Immature natural killer cell (primary cell): ENCODE data around the gene ACOT7. TPM values are rescaled to one million over a fixed set of nuclear protein-coding genes. Genes with fewer than 3 reads are reported as not detected.
A peak's percentile ranks its signal among the peaks of the same experiment; 100 is the strongest.
"Not testable (repeated sequence)": the region's sequence is repeated elsewhere in the genome, so short reads cannot be mapped to it uniquely, and the experiment has no call there.

Experiments used
- DNase-seq, 3 donors: peaks; one replicate each; pipeline ENCODE4 v3.0.0; 2022; ENCODE audit warnings: mixed read lengths in 1 of 3
- H3K27ac Mint-ChIP-seq, 6 donors: one replicate each; pipeline ENCODE4 v1.8.0; 2020; ENCODE audit warnings: mixed read lengths in 6 of 6, mild to moderate bottlenecking in 5 of 6, inconsistent platforms in 4 of 6, moderate library complexity in 3 of 6
- H3K27me3 Mint-ChIP-seq, 3 donors: one replicate each; pipeline ENCODE4 v1.8.0; 2020 to 2021; ENCODE audit warnings: low read depth in 3 of 3, mild to moderate bottlenecking in 3 of 3, mixed read lengths in 3 of 3, moderate library complexity in 3 of 3, inconsistent platforms in 1 of 3
- H3K36me3 Mint-ChIP-seq, 3 donors: one replicate each; pipeline ENCODE4 v1.8.0; 2020; ENCODE audit warnings: mixed read lengths in 3 of 3, inconsistent platforms in 2 of 3, mild to moderate bottlenecking in 2 of 3
- H3K4me1 Mint-ChIP-seq, 2 donors: one replicate each; pipeline ENCODE4 v1.8.0; 2020; ENCODE audit warnings: inconsistent platforms in 2 of 2, mild to moderate bottlenecking in 2 of 2, mixed read lengths in 2 of 2, moderate library complexity in 1 of 2
- H3K4me3 Mint-ChIP-seq, 5 donors: one replicate each; pipeline ENCODE4 v1.8.0; 2020; ENCODE audit warnings: mild to moderate bottlenecking in 5 of 5, mixed read lengths in 5 of 5, inconsistent platforms in 3 of 5, moderate library complexity in 3 of 5
- H3K9me3 Mint-ChIP-seq, 6 donors: one replicate each; pipeline ENCODE4 v1.8.0; 2020; ENCODE audit warnings: mild to moderate bottlenecking in 6 of 6, mixed read lengths in 6 of 6, inconsistent platforms in 4 of 6, moderate library complexity in 3 of 6
- polyA plus RNA-seq, 3 donors: library from polyadenylated mRNA; unstranded; fragments of 300-500 nt; fragmentation: Illumina TruSeq; gene quantifications; one replicate each; pipeline ENCODE4 v1.2.3, GENCODE V29; 2021

ACOT7 gene
- polyA plus RNA-seq, 3 donors from 2014 or later, result 26.7 to 31.2 (median 28.9) TPM

DNA sequence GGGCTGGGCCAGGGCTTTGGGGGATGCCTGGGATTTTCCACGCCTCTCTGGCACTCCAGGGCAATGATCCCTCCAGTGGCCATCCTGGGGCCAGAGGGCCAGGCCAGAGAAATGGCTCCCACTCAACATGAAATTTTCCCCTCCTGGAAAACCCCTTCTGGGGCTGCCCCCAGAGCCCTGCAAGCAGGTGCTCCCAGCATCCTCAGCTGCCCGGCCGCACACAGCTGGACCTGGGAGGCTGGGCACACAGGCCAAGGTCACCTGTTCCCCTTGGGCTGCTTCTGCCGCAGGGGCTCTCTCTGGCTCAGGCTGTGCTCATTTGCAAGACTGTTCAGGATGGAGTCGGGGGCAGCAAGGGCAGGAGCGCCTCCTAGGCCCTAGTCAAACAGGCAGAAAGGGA is 34.9 kb upstream of the ACOT7 start:
- H3K27me3 Mint-ChIP-seq, H3K4me1 Mint-ChIP-seq, H3K27ac Mint-ChIP-seq, H3K4me3 Mint-ChIP-seq, H3K9me3 Mint-ChIP-seq, DNase-seq, H3K36me3 Mint-ChIP-seq: not testable (repeated sequence)

DNA sequence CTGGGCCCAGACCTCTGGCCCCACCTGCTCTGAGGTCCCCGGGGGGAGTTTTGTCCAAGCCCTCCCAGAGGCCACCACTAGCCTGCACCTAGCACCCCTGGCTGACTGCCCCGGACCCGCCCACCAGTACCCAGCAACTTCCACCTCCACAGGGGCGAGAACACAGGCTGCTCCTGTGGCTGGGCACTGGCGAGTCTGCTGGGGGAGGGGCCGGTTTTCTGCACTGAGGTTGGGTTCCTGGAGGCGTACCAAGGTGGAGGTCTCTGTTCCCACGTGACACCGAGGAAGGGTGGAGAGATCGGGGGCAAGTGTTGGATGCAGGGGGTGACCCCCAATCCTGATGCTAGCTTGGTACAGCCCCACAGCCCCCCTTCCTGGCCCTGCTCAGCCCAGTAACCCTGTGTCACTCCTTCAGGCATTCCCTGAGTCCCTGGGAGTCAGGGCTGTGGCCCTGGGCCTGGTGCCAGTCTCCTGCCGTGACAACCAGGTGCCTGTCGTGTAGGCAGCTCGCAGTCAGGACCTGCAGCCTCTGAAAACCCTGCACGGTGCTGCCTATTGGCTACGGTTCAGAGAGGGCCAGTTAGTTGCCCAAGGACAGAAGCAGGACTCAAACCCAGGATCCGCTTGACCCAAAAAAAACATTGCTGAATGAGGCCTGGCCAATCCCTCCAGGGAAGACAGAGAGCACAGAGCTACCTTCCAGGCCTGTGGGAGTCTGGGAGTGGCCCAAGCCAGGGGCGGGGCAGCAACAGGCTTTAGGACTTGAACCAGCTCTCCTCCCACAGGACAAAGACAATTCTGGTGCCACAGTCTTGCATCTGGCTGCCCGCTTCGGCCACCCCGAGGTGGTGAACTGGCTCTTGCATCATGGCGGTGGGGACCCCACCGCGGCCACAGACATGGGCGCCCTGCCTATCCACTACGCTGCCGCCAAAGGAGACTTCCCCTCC is 34.1 kb upstream of the ACOT7 start:
- H3K4me1 Mint-ChIP-seq, result peaks cover 7 to 9% of the 10 kb centered on the region in 2 donors
- no peaks in the 10 kb centered on the region for H3K36me3 Mint-ChIP-seq
- peaks cover 0 to 1% (median 0%) of the 10 kb centered on the region in 6 donors for H3K9me3 Mint-ChIP-seq
- H3K4me3 Mint-ChIP-seq, result no peak overlapping the region
- no peak for DNase-seq
- no peak overlapping the region for H3K27ac Mint-ChIP-seq
- H3K27me3 Mint-ChIP-seq, result peaks cover 4 to 7% (median 4%) of the 10 kb centered on the region in 3 donors

DNA sequence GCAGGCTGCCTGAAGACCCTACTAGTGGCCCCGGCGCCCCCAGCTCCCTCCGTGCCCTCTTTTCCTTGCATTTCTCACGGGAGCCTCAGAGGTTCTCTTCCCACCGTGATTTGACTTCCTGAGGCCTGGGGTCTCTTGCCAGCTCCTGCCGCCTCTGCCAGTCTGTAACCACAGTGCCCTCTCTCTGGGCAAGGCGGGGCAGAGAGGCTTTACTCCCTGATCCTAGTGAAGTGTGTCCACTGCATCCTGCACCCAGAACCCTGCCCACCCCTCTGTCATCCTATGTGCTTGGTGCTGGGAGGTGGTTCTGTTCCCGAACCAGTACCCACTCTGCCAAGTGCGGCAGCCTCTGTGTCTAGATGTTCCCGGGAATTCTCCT is 33.4 kb upstream of the ACOT7 start:
- DNase-seq, result no peak
- Mint-ChIP-seq H3K27ac (peak overlapping the region in 1 of 6 donors; percentile 51), H3K9me3 (peaks cover 0 to 2% (median 0%) of the 10 kb centered on the region in 6 donors), H3K4me1 (peaks cover 7 to 9% of the 10 kb centered on the region in 2 donors), H3K36me3 (no peaks in the 10 kb centered on the region), H3K27me3 (peaks cover 5 to 9% (median 6%) of the 10 kb centered on the region in 3 donors), H3K4me3 (no peak overlapping the region)

DNA sequence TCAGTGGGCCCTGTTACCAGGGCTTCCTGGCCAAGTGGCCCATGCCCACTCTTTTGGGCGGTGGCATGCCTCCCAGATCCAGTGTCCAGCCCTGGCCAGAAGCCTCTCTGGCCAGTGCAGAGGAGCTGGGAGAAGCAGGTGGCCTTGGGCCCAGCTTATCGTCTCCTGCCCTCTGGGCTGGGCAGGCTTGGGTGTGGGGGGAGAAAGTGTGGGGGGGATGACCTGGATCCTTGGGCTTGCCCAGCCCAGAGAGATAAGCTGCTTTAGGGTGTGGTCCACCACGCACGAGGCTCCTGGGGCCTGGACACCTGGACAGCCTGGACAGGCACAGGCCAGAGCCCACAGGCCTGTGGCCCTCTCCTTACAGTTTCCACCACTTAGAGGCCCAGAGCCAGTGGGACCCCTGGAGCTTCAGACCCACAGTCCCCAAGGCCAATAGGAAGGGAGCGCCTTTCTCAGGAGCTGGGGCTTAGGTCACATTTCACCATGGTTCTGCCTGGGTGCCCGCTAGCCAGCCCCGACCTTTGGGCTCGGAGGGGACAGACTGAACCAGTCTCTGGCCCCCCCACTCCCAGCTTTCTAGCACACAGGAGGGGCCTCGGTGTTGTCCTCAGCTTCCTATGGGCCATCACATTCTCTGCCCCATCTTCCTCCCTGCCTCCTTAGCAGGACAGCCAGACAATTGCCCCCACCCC is 32.9 kb upstream of the ACOT7 start:
- no peak for DNase-seq
- no peak overlapping the region for H3K27ac Mint-ChIP-seq
- H3K4me3 Mint-ChIP-seq, result no peak overlapping the region
- H3K36me3 Mint-ChIP-seq, result no peaks in the 10 kb centered on the region
- peaks cover 6 to 13% (median 6%) of the 10 kb centered on the region in 3 donors for H3K27me3 Mint-ChIP-seq
- H3K4me1 Mint-ChIP-seq, result peaks cover 7 to 10% of the 10 kb centered on the region in 2 donors
- peaks cover 0 to 2% (median 0%) of the 10 kb centered on the region in 6 donors for H3K9me3 Mint-ChIP-seq

DNA sequence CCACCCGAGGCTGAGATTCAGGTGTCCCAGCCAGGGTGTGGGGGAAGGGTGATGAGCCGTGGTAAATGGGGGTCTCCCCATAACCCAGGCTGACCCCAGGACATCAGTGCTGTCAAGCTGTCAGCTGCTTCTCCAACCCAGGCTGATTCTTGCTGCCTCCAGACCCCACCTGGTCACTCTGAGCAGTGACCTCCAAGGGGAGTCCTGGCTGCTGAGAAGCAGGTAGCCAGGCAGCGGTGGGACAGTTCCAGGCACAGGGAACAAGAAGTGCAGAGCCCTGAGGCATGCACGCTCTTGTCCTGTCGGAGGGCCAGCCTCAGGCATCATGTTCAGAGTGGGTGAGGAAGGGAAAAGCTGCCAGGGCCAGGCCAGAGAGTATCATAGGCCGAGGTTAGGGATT is 32.1 kb upstream of the ACOT7 start:
- Mint-ChIP-seq H3K27ac (no peak overlapping the region), H3K36me3 (no peaks in the 10 kb centered on the region), H3K4me1 (peaks cover 7 to 11% of the 10 kb centered on the region in 2 donors), H3K9me3 (peaks cover 0 to 2% (median 0%) of the 10 kb centered on the region in 6 donors), H3K27me3 (peaks cover 9 to 15% (median 10%) of the 10 kb centered on the region in 3 donors), H3K4me3 (peak overlapping the region in 2 of 5 donors; percentile 5 to 19)
- no peak for DNase-seq

DNA sequence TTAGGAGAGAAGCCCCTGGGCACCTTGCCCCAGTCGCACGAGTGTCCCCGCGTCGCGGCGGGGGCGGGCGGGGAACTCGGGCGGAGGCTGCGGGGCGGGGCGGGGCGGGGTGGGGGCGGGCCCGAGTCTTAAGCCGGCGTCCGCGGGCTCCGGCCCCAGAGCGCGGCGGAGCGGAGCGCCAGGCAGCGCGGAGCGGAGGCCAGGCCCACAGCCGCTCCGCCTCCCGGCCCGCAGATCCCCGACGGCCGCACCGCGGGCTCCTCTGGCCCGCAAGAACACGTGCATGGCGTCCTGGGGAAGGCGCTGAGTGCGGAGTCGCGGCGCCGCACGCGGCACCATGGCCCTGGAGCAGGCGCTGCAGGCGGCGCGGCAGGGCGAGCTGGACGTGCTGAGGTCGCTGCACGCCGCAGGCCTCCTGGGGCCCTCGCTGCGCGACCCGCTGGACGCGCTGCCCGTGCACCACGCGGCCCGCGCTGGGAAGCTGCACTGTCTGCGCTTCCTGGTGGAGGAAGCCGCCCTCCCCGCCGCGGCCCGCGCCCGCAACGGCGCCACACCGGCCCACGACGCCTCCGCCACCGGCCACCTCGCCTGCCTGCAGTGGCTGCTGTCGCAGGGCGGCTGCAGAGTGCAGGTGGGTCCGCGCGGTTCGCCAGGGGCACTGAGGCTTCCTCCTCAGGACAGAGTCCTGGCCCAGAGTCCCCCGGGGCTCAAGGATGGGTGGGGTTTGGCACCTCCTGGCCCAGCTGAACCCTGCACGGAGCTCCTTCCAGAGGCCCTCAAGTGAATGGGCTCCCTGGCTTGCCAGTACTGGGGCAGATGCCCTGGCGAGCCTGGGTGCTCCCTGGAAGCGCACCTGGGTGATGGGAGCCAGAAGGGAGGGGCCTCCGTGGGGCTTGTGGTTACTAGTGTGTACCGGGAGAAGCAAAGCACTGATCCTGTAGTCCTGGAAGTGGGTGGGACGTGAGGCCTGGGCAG is 31.3 kb upstream of the ACOT7 start, which contains the start of gene ESPN:
Gene ESPN (plus strand): TSS at position 158 of the 975 bp plus-strand sequence. CDS start 180 bp downstream, at position 338.
- Mint-ChIP-seq H3K4me3 (peak within 1 kb of the TSS; percentile 38 to 74 (median 59)), H3K4me1 (peaks cover 7 to 11% of the 10 kb centered on the region in 2 donors), H3K9me3 (peaks cover 0 to 2% (median 0%) of the 10 kb centered on the region in 6 donors), H3K27me3 (peaks cover 8 to 15% (median 9%) of the 10 kb centered on the region in 3 donors), H3K27ac (no peak within 1 kb of the TSS), H3K36me3 (no peaks in the 10 kb centered on the region)
- no peak for DNase-seq

DNA sequence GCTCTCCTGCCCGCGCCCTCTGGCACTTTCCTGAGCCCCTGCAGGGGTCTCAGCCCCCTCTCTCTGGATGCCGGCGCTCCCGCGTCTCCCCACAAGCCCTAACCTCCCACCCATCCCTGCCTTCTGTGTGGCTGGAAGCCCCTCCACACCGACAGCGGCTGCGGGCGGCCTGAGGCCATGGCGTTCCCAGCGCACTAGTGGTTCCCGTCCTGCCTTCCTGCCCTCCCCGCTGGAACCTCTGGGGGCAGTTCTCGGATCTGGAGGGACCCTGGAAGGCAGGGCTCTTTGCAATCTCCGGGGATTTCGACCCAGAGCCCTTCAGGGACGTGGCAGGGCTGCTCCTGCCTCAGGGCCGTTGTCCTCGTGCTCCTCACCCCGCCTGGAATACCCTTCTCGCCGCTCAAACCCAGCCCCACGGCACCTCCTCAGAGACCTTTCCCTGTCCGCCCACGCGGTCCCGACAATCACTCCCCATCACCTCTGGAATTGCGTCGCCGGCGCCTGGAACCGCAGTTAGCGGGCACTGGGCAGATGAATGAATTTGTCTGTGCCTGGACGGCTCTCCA is 30.5 kb upstream of the ACOT7 start:
- Mint-ChIP-seq H3K27me3 (peaks cover 8 to 16% (median 9%) of the 10 kb centered on the region in 3 donors), H3K36me3 (no peaks in the 10 kb centered on the region), H3K27ac (no peak overlapping the region), H3K4me1 (peaks cover 7 to 11% of the 10 kb centered on the region in 2 donors), H3K4me3 (peak overlapping the region; percentile 38 to 74 (median 59)), H3K9me3 (peaks cover 0 to 2% (median 0%) of the 10 kb centered on the region in 6 donors)
- no peak for DNase-seq

DNA sequence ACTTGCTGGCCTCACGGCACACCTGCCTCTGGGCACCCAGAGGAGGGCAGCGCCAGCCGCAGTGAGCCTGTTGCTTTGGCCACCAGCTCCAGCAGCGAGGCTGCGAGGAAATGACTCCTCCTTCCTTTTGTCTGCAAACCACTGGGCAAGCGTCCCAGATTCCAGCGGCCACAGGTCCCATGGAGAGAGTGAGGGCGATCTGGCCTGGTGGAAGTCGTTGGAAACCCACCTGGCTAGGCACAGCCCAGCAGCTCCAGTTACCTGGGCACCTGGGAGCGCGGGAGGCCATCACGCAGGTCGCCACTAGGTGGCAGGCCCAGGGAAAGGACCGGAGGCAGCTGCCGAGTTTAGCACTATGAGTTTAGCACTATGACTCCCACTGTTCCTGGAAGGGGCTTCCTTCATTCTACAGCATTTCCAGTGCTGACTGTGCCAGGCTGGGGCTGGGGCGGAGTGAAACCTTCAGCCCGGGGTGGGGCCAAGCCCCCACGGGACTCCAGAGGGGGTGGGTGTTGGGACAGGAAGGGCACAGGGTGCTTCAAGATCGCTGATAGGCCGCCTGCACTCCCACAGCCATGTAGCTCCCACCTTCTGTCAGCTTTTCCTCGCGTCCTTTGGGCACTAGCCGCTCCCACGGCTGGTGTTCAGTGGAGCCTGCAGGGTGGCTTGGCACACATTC is 29.9 kb upstream of the ACOT7 start:
- no peak overlapping the region for H3K27ac Mint-ChIP-seq
- H3K36me3 Mint-ChIP-seq, result no peaks in the 10 kb centered on the region
- peak; percentile 21 to 41 (median 32) for DNase-seq
- H3K9me3 Mint-ChIP-seq, result peaks cover 0 to 2% (median 0%) of the 10 kb centered on the region in 6 donors
- peaks cover 8 to 16% (median 9%) of the 10 kb centered on the region in 3 donors for H3K27me3 Mint-ChIP-seq
- peak overlapping the region in 4 of 5 donors; percentile 47 to 68 (median 59) for H3K4me3 Mint-ChIP-seq
- H3K4me1 Mint-ChIP-seq, result peaks cover 7 to 11% of the 10 kb centered on the region in 2 donors

DNA sequence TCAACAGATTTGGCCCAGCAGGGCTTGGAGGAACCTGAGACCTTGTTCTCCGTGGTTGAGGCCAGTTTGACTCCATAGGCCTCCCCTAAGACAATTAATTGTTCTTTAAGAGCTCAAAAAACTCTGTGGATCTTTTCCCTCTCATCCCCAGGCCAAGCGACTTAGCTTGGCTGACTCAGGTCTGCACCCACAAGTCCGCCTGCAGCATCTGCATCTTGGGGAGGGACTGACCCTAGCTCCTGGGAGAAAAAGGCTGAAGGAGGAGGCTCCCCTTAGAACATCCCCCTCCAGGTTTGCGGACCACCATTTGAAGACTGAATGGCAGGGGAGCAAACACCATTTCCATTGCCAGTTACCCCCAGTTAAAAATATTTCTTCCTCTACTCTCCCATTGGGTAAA is 27.7 kb upstream of the ACOT7 start:
- Mint-ChIP-seq H3K27ac (no peak overlapping the region), H3K27me3 (peaks cover 15 to 18% (median 18%) of the 10 kb centered on the region in 3 donors)

DNA sequence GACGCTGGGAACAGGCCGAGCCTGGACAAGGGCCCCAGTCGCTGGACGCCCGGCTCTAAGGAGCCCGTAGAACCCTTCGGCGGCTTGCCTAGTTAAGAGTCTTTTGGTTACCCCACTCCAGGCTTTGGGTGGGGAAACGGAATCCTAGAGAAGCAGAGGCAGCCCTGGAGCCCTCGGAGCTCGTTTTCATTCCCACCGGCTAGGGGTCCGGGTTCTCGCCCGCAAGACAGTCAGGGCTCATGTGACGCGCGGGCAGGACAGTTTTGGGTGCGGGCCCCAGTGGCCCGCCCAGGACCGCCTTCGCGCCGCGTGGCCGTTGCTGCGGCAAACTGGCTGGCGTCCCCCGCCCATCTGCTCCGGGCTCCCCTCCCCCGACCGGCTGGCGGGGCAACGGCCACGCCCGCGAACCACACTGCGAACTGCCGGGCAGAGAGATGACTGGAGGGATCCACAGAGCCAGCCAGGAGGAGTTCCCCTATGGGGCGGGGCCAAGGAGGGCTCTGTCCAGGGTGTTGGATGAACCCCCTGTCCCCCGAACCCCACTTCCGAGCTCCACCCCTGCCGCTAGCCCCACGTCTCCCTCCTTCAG is 27.0 kb upstream of the ACOT7 start:
- DNase-seq, result no peak
- Mint-ChIP-seq H3K36me3 (no peaks in the 10 kb centered on the region), H3K4me1 (peaks cover 7 to 10% of the 10 kb centered on the region in 2 donors), H3K4me3 (peak overlapping the region in 2 of 5 donors; percentile 49 to 54), H3K9me3 (peaks cover 0 to 2% (median 0%) of the 10 kb centered on the region in 6 donors), H3K27ac (no peak overlapping the region), H3K27me3 (peaks cover 16 to 22% (median 19%) of the 10 kb centered on the region in 3 donors)

More for the DNA sequence above, 27.7 kb upstream of the ACOT7 start:
- Mint-ChIP-seq H3K4me1 (peaks cover 7 to 11% of the 10 kb centered on the region in 2 donors), H3K36me3 (no peaks in the 10 kb centered on the region), H3K4me3 (peak overlapping the region in 1 of 5 donors; percentile 23), H3K9me3 (peaks cover 0 to 2% (median 0%) of the 10 kb centered on the region in 6 donors)
- no peak for DNase-seq

DNA sequence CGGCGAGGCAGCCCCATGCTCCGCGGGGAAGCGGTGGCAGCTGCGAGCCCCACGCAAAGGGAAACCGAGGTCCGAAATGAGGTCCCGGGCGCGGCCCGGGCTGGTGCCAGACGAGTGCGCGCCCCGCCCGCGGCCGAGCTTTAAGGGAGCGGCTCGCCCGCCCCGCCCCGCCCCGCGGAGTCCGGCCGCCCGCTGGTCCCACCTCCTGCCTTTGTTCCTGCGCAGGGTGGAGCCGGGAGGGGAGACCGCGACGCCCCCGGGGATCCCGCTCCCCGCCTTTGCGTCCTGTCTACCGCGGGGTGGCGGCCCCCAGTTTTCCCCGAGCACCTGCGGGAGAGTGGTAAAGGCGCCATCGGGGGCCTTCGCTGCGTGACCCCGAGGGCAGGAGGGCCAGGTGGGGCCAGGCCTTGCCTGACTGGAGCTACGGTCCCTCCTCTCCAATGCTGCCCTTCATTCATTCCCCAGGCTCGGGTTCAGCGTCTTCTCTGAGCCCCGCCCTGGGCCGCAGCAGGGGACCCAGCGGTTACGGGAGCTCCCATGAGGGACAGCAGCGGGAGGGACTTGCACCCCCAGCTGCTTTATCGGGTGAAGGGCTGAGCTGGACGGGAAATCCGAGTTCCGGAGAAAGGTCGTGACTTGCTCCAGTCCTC is 26.4 kb upstream of the ACOT7 start, which contains the start of gene HES2:
Gene HES2 (minus strand): TSS at position 116 of the 650 bp plus-strand sequence. CDS start 99 bp downstream, at position 17.
- peak within 1 kb of the TSS in 1 of 5 donors; percentile 56 for H3K4me3 Mint-ChIP-seq
- no peak within 1 kb of the TSS for H3K27ac Mint-ChIP-seq
- no peaks in the 10 kb centered on the region for H3K36me3 Mint-ChIP-seq
- H3K27me3 Mint-ChIP-seq, result peaks cover 17 to 25% (median 20%) of the 10 kb centered on the region in 3 donors
- H3K4me1 Mint-ChIP-seq, result peaks cover 7 to 10% of the 10 kb centered on the region in 2 donors
- DNase-seq, result no peak
- peaks cover 0 to 2% (median 0%) of the 10 kb centered on the region in 6 donors for H3K9me3 Mint-ChIP-seq
